A549 (cell line): ENCODE results near the gene CD101. TPM values are rescaled to one million over a fixed set of nuclear protein-coding genes. Genes with fewer than 3 reads are reported as not detected.

Experiments used
- ATAC-seq, 2 experiments: fragments of 200-7000 bp in 1 of 2; fragments of >200 bp in 1 of 2; cut with Nextera tagmentation in 1 of 2; cut with Tn5 transposase in 1 of 2; 3 replicates each; pipeline versions ENCODE4 v1.8.0 to v1.9.1; 2018 to 2020; ENCODE audit warnings: mild to moderate bottlenecking in 1 of 2, moderate library complexity in 1 of 2
- CTCF ChIA-PET: fragments of 300-600 bp; sonication (Branson Sonifier 250); formaldehyde crosslinking; extraction: SDS; loops from one replicate; lab custom pipeline; 2021; ENCODE audit warnings: antibody characterized with exemption, inconsistent platforms; lab: Yijun Ruan, JAX
- POLR2A ChIA-PET: fragments of 350-600 bp; formaldehyde crosslinking; extraction: SDS; loops from one replicate; lab custom pipeline; 2021; ENCODE audit warnings: antibody characterized with exemption, inconsistent platforms; lab: Yijun Ruan, JAX
- DNase-seq, 2 experiments: peaks; one replicate each; pipeline versions ENCODE4 v3.0.0 to v3.0.0-alpha.2; 2011 to 2016; ENCODE audit warnings: low read depth in 1 of 2, low spot score in 1 of 2
- FAIRE-seq: peaks from 2 replicates; lab custom pipeline; 2011; peaks lifted over from hg19 to GRCh38; lab: Jason Lieb, UNC
- H3K27ac ChIP-seq, 2 experiments: fragments of >200 bp; sonication (Bioruptor Twin); formaldehyde crosslinking; 3 replicates each; pipeline ENCODE4 v1.5.1; 2016 to 2017
- H3K4me1 ChIP-seq: fragments of >200 bp; sonication (Bioruptor Twin); formaldehyde crosslinking; 3 replicates; pipeline ENCODE4 v1.6.1; 2016
- H3K4me2 ChIP-seq: fragments of >200 bp; sonication (Bioruptor Twin); formaldehyde crosslinking; 3 replicates; pipeline ENCODE4 v1.6.1; 2016
- H3K4me3 ChIP-seq: fragments of >200 bp; sonication (Bioruptor Twin); formaldehyde crosslinking; 3 replicates; pipeline ENCODE4 v1.5.1; 2016
- H3K9me3 ChIP-seq: fragments of >200 bp; sonication (Bioruptor Twin); formaldehyde crosslinking; 3 replicates; pipeline ENCODE4 v1.6.1; 2016
- CBX2 ChIP-seq: fragments of 200-600 bp; sonication (generic); IDR thresholded peaks from 2 replicates; pipeline ENCODE4 v1.6.1; 2016; ENCODE audit warnings: low read depth, mild to moderate bottlenecking, borderline replicate concordance
- CHD4 ChIP-seq: fragments of 200-600 bp; sonication (generic); IDR thresholded peaks from 2 replicates; pipeline ENCODE4 v1.6.1; 2016; ENCODE audit warnings: antibody characterized with exemption, mild to moderate bottlenecking, borderline replicate concordance
- EHMT2 ChIP-seq: fragments of 200-600 bp; sonication (generic); IDR thresholded peaks from 2 replicates; pipeline ENCODE4 v1.6.1; 2016; ENCODE audit warnings: antibody characterized with exemption, low read depth, mild to moderate bottlenecking, moderate library complexity
- EP300 ChIP-seq, 2 experiments: fragments of >200 bp; sonication (Bioruptor Twin); formaldehyde crosslinking; IDR thresholded peaks; 2 replicates in 1 of 2; 3 replicates in 1 of 2; pipeline ENCODE4 v1.6.1; 2016 to 2017
- FOSB ChIP-seq: fragments of 250-450 bp; sonication (Bioruptor Pico); IDR thresholded peaks from 2 replicates; pipeline ENCODE4 v1.5.0; 2020; ENCODE audit warnings: mild to moderate bottlenecking, moderate library complexity
- FOSL2 ChIP-seq, 2 experiments: fragments of 450-650 bp in 1 of 2; fragments of >200 bp in 1 of 2; sonication (Bioruptor Twin) in 1 of 2; formaldehyde crosslinking; IDR thresholded peaks; 2 replicates each; pipeline versions ENCODE4 v1.5.0 to v1.6.1; 2016 to 2020; ENCODE audit warnings: mild to moderate bottlenecking in 1 of 2, moderate library complexity in 1 of 2
- GATA3 ChIP-seq: IDR thresholded peaks from 2 replicates; pipeline ENCODE4 v1.6.1; 2012; ENCODE audit warnings: borderline replicate concordance
- HDAC2 ChIP-seq: fragments of 200-600 bp; sonication (generic); IDR thresholded peaks from 2 replicates; pipeline ENCODE4 v1.6.1; 2016
- HEYL ChIP-seq: fragments of 250-450 bp; sonication (Bioruptor Pico); IDR thresholded peaks from 2 replicates; pipeline ENCODE4 v1.8.0; 2021; ENCODE audit warnings: mild to moderate bottlenecking, moderate library complexity
- HOXB13 ChIP-seq: fragments of 250-450 bp; sonication (Bioruptor Pico); IDR thresholded peaks from 2 replicates; pipeline ENCODE4 v1.5.0; 2020; ENCODE audit warnings: low read depth, mild to moderate bottlenecking, moderate library complexity
- HOXB5 ChIP-seq: fragments of 250-450 bp; sonication (Bioruptor Pico); IDR thresholded peaks from 2 replicates; pipeline ENCODE4 v1.5.0; 2020; ENCODE audit warnings: mild to moderate bottlenecking, moderate library complexity
- JUN ChIP-seq, 2 experiments: fragments of >200 bp; sonication (Bioruptor Twin); formaldehyde crosslinking; IDR thresholded peaks; 2 replicates in 1 of 2; 3 replicates in 1 of 2; pipeline ENCODE4 v1.6.1; 2016 to 2017
- JUNB ChIP-seq: fragments of >200 bp; sonication (Bioruptor Twin); formaldehyde crosslinking; IDR thresholded peaks from 2 replicates; pipeline ENCODE4 v1.6.1; 2016
- KDM5A ChIP-seq: fragments of 200-600 bp; sonication (generic); IDR thresholded peaks from 2 replicates; pipeline ENCODE4 v1.6.1; 2016; ENCODE audit warnings: antibody characterized with exemption, mild to moderate bottlenecking
- MAFK ChIP-seq: fragments of 450-650 bp; IDR thresholded peaks from 2 replicates; pipeline ENCODE4 v1.6.1; 2014; ENCODE audit not compliant: partially characterized antibody
- MAZ ChIP-seq: fragments of 150-350 bp; IDR thresholded peaks from 2 replicates; pipeline ENCODE4 v1.6.1; 2014; ENCODE audit warnings: antibody characterized with exemption, low read depth, low read length, borderline replicate concordance
- NFE2L2 ChIP-seq: fragments of 150-350 bp; conservative IDR thresholded peaks from 2 replicates; pipeline ENCODE4 v1.6.1; 2014; ENCODE audit warnings: low read length
- NPAS2 ChIP-seq: fragments of 250-450 bp; sonication (Bioruptor Pico); IDR thresholded peaks from 2 replicates; pipeline ENCODE4 v1.8.0; 2022; ENCODE audit warnings: mild to moderate bottlenecking, moderate library complexity, borderline replicate concordance
- POLR2A ChIP-seq: IDR thresholded peaks from 2 replicates; pipeline ENCODE4 v1.6.1; 2012; ENCODE audit warnings: mild to moderate bottlenecking, low read length
- RFX5 ChIP-seq: fragments of 450-650 bp; IDR thresholded peaks from 2 replicates; pipeline ENCODE4 v1.7.1; 2014; ENCODE audit warnings: antibody characterized with exemption, mild to moderate bottlenecking, moderate library complexity
- RNF2 ChIP-seq: fragments of 200-600 bp; sonication (generic); IDR thresholded peaks from 2 replicates; pipeline ENCODE4 v1.6.1; 2016; ENCODE audit warnings: low read depth, mild to moderate bottlenecking, antibody characterized with exemption, moderate library complexity, borderline replicate concordance
- SMC3 ChIP-seq: fragments of >200 bp; sonication (Bioruptor Twin); formaldehyde crosslinking; IDR thresholded peaks from 3 replicates; pipeline ENCODE4 v1.6.1; 2018; ENCODE audit warnings: inconsistent platforms
- TP53 ChIP-seq: fragments of 250-450 bp; sonication (Bioruptor Pico); IDR thresholded peaks from 2 replicates; pipeline ENCODE4 v1.5.0; 2021; ENCODE audit warnings: mild to moderate bottlenecking, moderate library complexity
- ZSCAN20 ChIP-seq: fragments of 250-450 bp; sonication (Bioruptor Pico); IDR thresholded peaks from 2 replicates; pipeline ENCODE4 v1.8.0; 2022; ENCODE audit warnings: mild to moderate bottlenecking, moderate library complexity
- WGBS: methylation state at CpG from one replicate; pipeline ENCODE4 v1.1.6; 2017; ENCODE audit errors: missing lambda C conversion rate; 5-methylcytosine and 5-hydroxymethylcytosine counted together
- polyA plus RNA-seq, 4 experiments: library from polyadenylated mRNA; depleted of rRNA in 3 of 4; stranded (reverse); fragments of >200 nt; fragmentation: RNase III in 1 of 4; extraction: RNeasy Plus Mini Kit Qiagen cat#74134 plus additional on column Dnase treatment in 1 of 4; gene quantifications; 2 replicates in 3 of 4; 3 replicates in 1 of 4; pipeline ENCODE4 v1.2.3, GENCODE V29; 2011 to 2017
- TF ChIP-seq, protein P1 (sequence below): IDR thresholded peaks from 2 replicates; pipeline ENCODE4 v1.6.1; 2012; ENCODE audit warnings: low read depth, borderline replicate concordance
- TF ChIP-seq, protein P2 (sequence below): fragments of >200 bp; sonication (Bioruptor Twin); formaldehyde crosslinking; IDR thresholded peaks from 3 replicates; pipeline ENCODE4 v1.6.1; 2016
- TF ChIP-seq, protein P3 (sequence below): IDR thresholded peaks from 2 replicates; pipeline ENCODE4 v1.6.1; 2012
- TF ChIP-seq, protein P4 (sequence below): fragments of >200 bp; sonication (Bioruptor Twin); formaldehyde crosslinking; IDR thresholded peaks from 2 replicates; pipeline ENCODE4 v1.6.1; 2016
- TF ChIP-seq, protein P5 (sequence below): fragments of 250-450 bp; sonication (Bioruptor Pico); IDR thresholded peaks from 2 replicates; pipeline ENCODE4 v1.5.0; 2020; ENCODE audit warnings: low read depth, mild to moderate bottlenecking, moderate library complexity

Gene CD101
- polyA plus RNA-seq, 2 of the 4 experiments (the other 2 are of a cell fraction) = 0.21 to 0.52 TPM

DNA sequence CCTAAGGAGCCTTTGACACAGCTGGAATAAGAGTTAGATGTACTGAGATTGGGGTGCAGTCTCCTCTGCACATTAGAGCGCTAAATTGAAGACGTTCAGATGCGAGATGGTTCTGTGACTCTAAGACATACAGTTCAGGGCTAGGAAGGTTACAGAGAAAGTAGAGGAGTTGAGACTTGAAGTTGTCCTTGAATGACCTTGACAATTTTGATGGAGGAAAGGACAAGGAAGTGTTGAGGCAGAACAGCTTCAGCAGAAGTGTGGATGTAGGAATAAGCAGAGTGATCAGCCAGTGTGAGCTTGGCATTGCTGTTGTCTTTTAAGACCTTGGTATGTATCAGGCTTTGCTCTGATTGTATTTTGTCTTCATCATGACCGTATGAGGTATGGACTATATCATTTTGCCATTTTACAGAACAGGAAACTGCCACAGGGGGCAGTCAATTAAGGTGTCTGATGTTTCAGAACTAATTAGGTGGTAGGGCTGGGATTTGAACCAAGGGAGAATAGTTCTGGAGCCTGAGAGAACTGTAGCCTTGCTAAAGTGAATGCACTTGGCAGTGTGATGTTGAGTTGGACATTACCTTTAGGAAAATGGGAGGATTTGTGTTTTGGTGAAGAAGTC lies 67.8 kb downstream of the CD101 start:
- WGBS = 100% methylated on average over 4 of the region's 4 CpGs
- no peaks in the 10 kb centered on the region for H3K9me3 ChIP-seq
- ChIA-PET CTCF (interaction anchor here (0.6 to 9.3 kb wide), 6 partner anchors 11 to 220 kb away, joined by 3 to 126 read pairs (median 15); no protein-coding TSS in a partner anchor), POLR2A (no interaction called here)
- FAIRE-seq = no peak
- H3K27ac ChIP-seq = no peak overlapping the region
- TF ChIP-seq MAZ (no peak), POLR2A (no peak), JUNB (no peak), HDAC2 (no peak), RFX5 (no peak), NFE2L2 (no peak), CBX2 (no peak), EP300 (IDR thresholded peaks at IDR 0.05) (no peak), ZSCAN20 (CRISPR knock-in tag) (no peak), EHMT2 (no peak), RNF2 (no peak), JUN (IDR thresholded peaks at IDR 0.05) (no peak)
- TF ChIP-seq, protein P1, sequence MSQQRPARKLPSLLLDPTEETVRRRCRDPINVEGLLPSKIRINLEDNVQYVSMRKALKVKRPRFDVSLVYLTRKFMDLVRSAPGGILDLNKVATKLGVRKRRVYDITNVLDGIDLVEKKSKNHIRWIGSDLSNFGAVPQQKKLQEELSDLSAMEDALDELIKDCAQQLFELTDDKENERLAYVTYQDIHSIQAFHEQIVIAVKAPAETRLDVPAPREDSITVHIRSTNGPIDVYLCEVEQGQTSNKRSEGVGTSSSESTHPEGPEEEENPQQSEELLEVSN = no peak
- TF ChIP-seq, protein P2, sequence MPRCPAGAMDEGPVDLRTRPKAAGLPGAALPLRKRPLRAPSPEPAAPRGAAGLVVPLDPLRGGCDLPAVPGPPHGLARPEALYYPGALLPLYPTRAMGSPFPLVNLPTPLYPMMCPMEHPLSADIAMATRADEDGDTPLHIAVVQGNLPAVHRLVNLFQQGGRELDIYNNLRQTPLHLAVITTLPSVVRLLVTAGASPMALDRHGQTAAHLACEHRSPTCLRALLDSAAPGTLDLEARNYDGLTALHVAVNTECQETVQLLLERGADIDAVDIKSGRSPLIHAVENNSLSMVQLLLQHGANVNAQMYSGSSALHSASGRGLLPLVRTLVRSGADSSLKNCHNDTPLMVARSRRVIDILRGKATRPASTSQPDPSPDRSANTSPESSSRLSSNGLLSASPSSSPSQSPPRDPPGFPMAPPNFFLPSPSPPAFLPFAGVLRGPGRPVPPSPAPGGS = no peak
- TF ChIP-seq, protein P3, sequence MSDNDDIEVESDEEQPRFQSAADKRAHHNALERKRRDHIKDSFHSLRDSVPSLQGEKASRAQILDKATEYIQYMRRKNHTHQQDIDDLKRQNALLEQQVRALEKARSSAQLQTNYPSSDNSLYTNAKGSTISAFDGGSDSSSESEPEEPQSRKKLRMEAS = no peak
- no peak for DNase-seq
- H3K4me3 ChIP-seq = no peak overlapping the region
- no peak for ATAC-seq
- no peaks in the 10 kb centered on the region for H3K4me1 ChIP-seq
- no peak overlapping the region for H3K4me2 ChIP-seq

DNA sequence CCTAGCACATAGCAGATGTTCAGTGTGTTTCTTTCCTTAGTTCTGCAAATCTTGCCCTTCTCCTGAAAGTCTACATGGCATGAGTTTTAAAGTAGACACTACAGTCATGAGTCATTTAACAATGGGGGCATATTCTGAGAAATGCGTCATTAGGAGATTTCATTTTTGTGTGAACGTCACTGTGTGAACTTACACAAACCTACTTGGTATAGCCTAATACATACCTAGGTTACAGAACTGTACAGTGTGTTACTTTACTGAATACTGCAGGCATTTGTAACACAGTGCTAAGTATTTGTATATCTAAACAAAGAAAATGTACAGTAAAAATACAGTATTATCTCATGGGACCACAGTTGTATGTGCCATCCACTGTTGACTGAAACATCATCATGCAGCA lies 68.6 kb downstream of the CD101 start:
- 89% methylated on average over 2 of the region's 2 CpGs for WGBS
- H3K27ac ChIP-seq = no peak overlapping the region
- no peak overlapping the region for H3K4me2 ChIP-seq
- no peak overlapping the region for H3K4me3 ChIP-seq
- POLR2A ChIA-PET = no interaction called here
- no peaks in the 10 kb centered on the region for H3K4me1 ChIP-seq
- TF ChIP-seq TP53 (CRISPR knock-in tag) (no peak), FOSB (CRISPR knock-in tag) (no peak)
- TF ChIP-seq, all 56 proteins: peak for 0
- FAIRE-seq (no peak), DNase-seq (no peak), ATAC-seq (no peak)
- H3K9me3 ChIP-seq = no peaks in the 10 kb centered on the region
- CTCF ChIA-PET = interaction anchor here (0.6 to 9.3 kb wide), 4 partner anchors 21 to 214 kb away, joined by 3 to 126 read pairs (median 28); no protein-coding TSS in a partner anchor

DNA sequence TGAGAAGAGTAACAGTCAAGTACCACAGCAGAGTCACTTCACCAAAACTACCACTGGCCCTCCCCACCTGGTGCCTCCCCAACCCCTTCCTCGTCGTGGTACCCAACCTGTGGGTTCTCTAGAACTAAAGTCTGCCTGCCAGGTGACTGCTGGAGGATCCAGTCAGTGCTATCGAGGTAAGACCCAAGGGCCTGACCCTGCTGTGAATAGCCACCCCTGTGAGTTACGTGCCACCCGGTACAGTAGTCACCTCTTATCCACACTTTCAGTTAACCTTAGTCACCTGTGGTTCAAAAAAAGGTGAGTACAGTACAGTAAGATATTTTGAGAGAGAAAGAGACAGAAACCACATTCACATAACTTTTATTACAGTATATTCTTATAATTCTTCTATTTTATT lies 75.1 kb downstream of the CD101 start:
- no peak for TF ChIP-seq EP300 (IDR thresholded peaks at IDR 0.05)
- TF ChIP-seq SMC3 = no peak
- no peak for TF ChIP-seq RNF2
- TF ChIP-seq, protein P4, sequence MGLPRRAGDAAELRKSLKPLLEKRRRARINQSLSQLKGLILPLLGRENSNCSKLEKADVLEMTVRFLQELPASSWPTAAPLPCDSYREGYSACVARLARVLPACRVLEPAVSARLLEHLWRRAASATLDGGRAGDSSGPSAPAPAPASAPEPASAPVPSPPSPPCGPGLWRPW = no peak
- TF ChIP-seq ZSCAN20 (CRISPR knock-in tag) = no peak
- no peak for TF ChIP-seq HEYL (CRISPR knock-in tag)
- no peak for TF ChIP-seq GATA3
- TF ChIP-seq KDM5A = no peak
- TF ChIP-seq HOXB5 (CRISPR knock-in tag) = no peak
- no peak for TF ChIP-seq RFX5
- TF ChIP-seq HOXB13 = no peak
- no peak for TF ChIP-seq CHD4
- TF ChIP-seq, protein P5, sequence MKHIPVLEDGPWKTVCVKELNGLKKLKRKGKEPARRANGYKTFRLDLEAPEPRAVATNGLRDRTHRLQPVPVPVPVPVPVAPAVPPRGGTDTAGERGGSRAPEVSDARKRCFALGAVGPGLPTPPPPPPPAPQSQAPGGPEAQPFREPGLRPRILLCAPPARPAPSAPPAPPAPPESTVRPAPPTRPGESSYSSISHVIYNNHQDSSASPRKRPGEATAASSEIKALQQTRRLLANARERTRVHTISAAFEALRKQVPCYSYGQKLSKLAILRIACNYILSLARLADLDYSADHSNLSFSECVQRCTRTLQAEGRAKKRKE (CRISPR knock-in tag) = no peak
- TF ChIP-seq FOSB (CRISPR knock-in tag) = no peak
- no peak for TF ChIP-seq TP53 (CRISPR knock-in tag)
- TF ChIP-seq JUN (IDR thresholded peaks at IDR 0.05) = no peak
- TF ChIP-seq CBX2 = no peak
- no peak for TF ChIP-seq MAFK
- no peak for TF ChIP-seq NPAS2 (CRISPR knock-in tag)
- no peak for TF ChIP-seq FOSL2 (IDR thresholded peaks at IDR 0.05)
- TF ChIP-seq FOSL2 (CRISPR knock-in tag; IDR thresholded peaks at IDR 0.05) = no peak
- POLR2A ChIA-PET = no interaction called here
- H3K4me1 ChIP-seq = peaks cover 11% of the 10 kb centered on the region
- no peak for DNase-seq
- FAIRE-seq = no peak
- no peak overlapping the region for H3K4me3 ChIP-seq
- WGBS = 98% methylated on average over 5 of the region's 5 CpGs
- CTCF ChIA-PET = interaction anchor here (1.2 kb wide), 1 partner anchor 9 kb away, joined by 9 read pairs; no protein-coding TSS in a partner anchor
- ATAC-seq = no peak
- H3K4me2 ChIP-seq = no peak overlapping the region
- peak overlapping the region; percentile 38 to 43; a peak in 1 of 6 replicates for H3K27ac ChIP-seq
- no peaks in the 10 kb centered on the region for H3K9me3 ChIP-seq
